HepG2 (cell line): Measurements from ENCODE around the gene DICER1. TPM values are rescaled to one million over a fixed set of nuclear protein-coding genes. Genes with fewer than 3 reads are reported as not detected.

ENCODE experiments used
- CHCHD3 ChIP-seq: sonication (generic); formaldehyde crosslinking; IDR thresholded peaks from 2 replicates; pipeline ENCODE4 v1.8.0; 2022; ENCODE audit warnings: mild to moderate bottlenecking, missing genetic modification reagents, moderate library complexity
- FOXK1 ChIP-seq: sonication (generic); formaldehyde crosslinking; IDR thresholded peaks from 2 replicates; pipeline ENCODE4 v1.4.0; 2020; ENCODE audit warnings: low read depth, missing genetic modification reagents, borderline replicate concordance
- IKZF1 ChIP-seq: fragments of 450-650 bp; IDR thresholded peaks from 2 replicates; pipeline ENCODE4 v1.7.1; 2016
- KDM5B ChIP-seq: sonication (generic); formaldehyde crosslinking; IDR thresholded peaks from 2 replicates; pipeline ENCODE4 v1.4.0; 2020; ENCODE audit warnings: missing genetic modification reagents, mild to moderate bottlenecking, borderline replicate concordance
- PITX1 ChIP-seq: sonication (generic); formaldehyde crosslinking; IDR thresholded peaks from 2 replicates; pipeline ENCODE4 v1.5.1; 2020; ENCODE audit warnings: mild to moderate bottlenecking, missing genetic modification reagents
- POGZ ChIP-seq: sonication (generic); formaldehyde crosslinking; IDR thresholded peaks from 2 replicates; pipeline ENCODE4 v1.4.0; 2020; ENCODE audit warnings: mild to moderate bottlenecking, missing genetic modification reagents
- RARG ChIP-seq: sonication (generic); formaldehyde crosslinking; IDR thresholded peaks from 2 replicates; pipeline ENCODE4 v1.4.0; 2020; ENCODE audit warnings: low read depth, mild to moderate bottlenecking, missing genetic modification reagents
- SCMH1 ChIP-seq: sonication (generic); formaldehyde crosslinking; IDR thresholded peaks from 2 replicates; pipeline ENCODE4 v1.9.0; 2021; ENCODE audit warnings: missing genetic modification reagents, mild to moderate bottlenecking, borderline replicate concordance
- SMARCE1 ChIP-seq: fragments of 450-650 bp; IDR thresholded peaks from 2 replicates; pipeline ENCODE4 v1.6.1; 2017; ENCODE audit warnings: borderline replicate concordance
- TBX3 ChIP-seq: fragments of 450-650 bp; IDR thresholded peaks from 2 replicates; pipeline ENCODE4 v1.6.1; 2017; ENCODE audit warnings: antibody characterized with exemption, mild to moderate bottlenecking, inconsistent platforms, borderline replicate concordance
- TGIF2 ChIP-seq: IDR thresholded peaks from 2 replicates; pipeline ENCODE4 v1.6.1; 2016; ENCODE audit warnings: control low read depth, missing compliant biosample characterization
- TSC22D2 ChIP-seq: sonication (generic); formaldehyde crosslinking; IDR thresholded peaks from 2 replicates; pipeline ENCODE4 v1.5.1; 2020; ENCODE audit warnings: missing genetic modification reagents, mild to moderate bottlenecking, borderline replicate concordance
- ZBTB7A ChIP-seq: sonication (generic); formaldehyde crosslinking; IDR thresholded peaks from 2 replicates; pipeline ENCODE4 v1.8.0; 2022; ENCODE audit warnings: mild to moderate bottlenecking, missing genetic modification reagents
- ZFP41 ChIP-seq: sonication (generic); formaldehyde crosslinking; IDR thresholded peaks from 2 replicates; pipeline ENCODE4 v1.4.0; 2020; ENCODE audit warnings: mild to moderate bottlenecking, missing genetic modification reagents, borderline replicate concordance
- ZNF232 ChIP-seq: sonication (generic); formaldehyde crosslinking; IDR thresholded peaks from 2 replicates; pipeline ENCODE4 v1.4.0; 2020; ENCODE audit warnings: missing genetic modification reagents, borderline replicate concordance
- ZNF251 ChIP-seq: sonication (generic); formaldehyde crosslinking; IDR thresholded peaks from 2 replicates; pipeline ENCODE4 v1.9.0; 2021; ENCODE audit warnings: mild to moderate bottlenecking, missing genetic modification reagents
- ZNF501 ChIP-seq: sonication (generic); formaldehyde crosslinking; IDR thresholded peaks from 2 replicates; pipeline ENCODE4 v1.5.1; 2020; ENCODE audit warnings: mild to moderate bottlenecking, moderate library complexity, missing genetic modification reagents
- ZNF776 ChIP-seq: sonication (generic); formaldehyde crosslinking; IDR thresholded peaks from 2 replicates; pipeline ENCODE4 v1.4.0; 2020; ENCODE audit warnings: mild to moderate bottlenecking, missing genetic modification reagents
- ZNF883 ChIP-seq: sonication (generic); formaldehyde crosslinking; IDR thresholded peaks from 2 replicates; pipeline ENCODE4 v1.5.1; 2020; ENCODE audit warnings: mild to moderate bottlenecking, missing genetic modification reagents; ENCODE audit errors: not compliant biosample characterization
- polyA plus RNA-seq, 8 experiments: library from polyadenylated mRNA; depleted of rRNA in 3 of 8; stranded (reverse) in 7 of 8; unstranded in 1 of 8; fragments of >200 nt; fragmentation: Illumina TruSeq in 4 of 8; extraction: Trizol in 4 of 8; gene quantifications; 2 replicates each; pipeline versions ENCODE4 v1.2.1 to v1.2.3, GENCODE V29; 2011 to 2016; ENCODE audit warnings: low read depth in 4 of 8, missing spikeins in 1 of 8, mixed read lengths in 1 of 8; ENCODE audit not compliant: insufficient read depth in 1 of 8
- total RNA-seq, 5 experiments: library from RNA; depleted of rRNA; stranded (reverse); fragments of >200 nt; fragmentation: Illumina TruSeq; extraction: Trizol; gene quantifications; 2 replicates each; pipeline ENCODE4 v1.2.3, GENCODE V29; 2016; ENCODE audit warnings: low read depth in 1 of 5
- TF ChIP-seq, protein P1 (sequence below): sonication (generic); formaldehyde crosslinking; IDR thresholded peaks from 2 replicates; pipeline ENCODE4 v1.4.0; 2020; ENCODE audit warnings: missing genetic modification reagents; ENCODE audit errors: not compliant biosample characterization
- TF ChIP-seq, protein P2 (sequence below): sonication (generic); formaldehyde crosslinking; IDR thresholded peaks from 2 replicates; pipeline ENCODE4 v1.8.1; 2023; ENCODE audit warnings: mild to moderate bottlenecking, moderate library complexity, missing genetic modification reagents
- TF ChIP-seq, protein P3 (sequence below): sonication (generic); formaldehyde crosslinking; IDR thresholded peaks from 2 replicates; pipeline ENCODE4 v1.4.0; 2020; ENCODE audit warnings: missing genetic modification reagents
- TF ChIP-seq, protein P4 (sequence below): sonication (generic); formaldehyde crosslinking; IDR thresholded peaks from 2 replicates; pipeline ENCODE4 v1.4.0; 2020; ENCODE audit warnings: missing genetic modification reagents

The DICER1 gene
- total and polyA plus RNA-seq, 2 of the 13 experiments (the other 11 are each of a cell fraction or from before 2014, with no cell fraction given), result 31.8 to 61.9 TPM

DNA sequence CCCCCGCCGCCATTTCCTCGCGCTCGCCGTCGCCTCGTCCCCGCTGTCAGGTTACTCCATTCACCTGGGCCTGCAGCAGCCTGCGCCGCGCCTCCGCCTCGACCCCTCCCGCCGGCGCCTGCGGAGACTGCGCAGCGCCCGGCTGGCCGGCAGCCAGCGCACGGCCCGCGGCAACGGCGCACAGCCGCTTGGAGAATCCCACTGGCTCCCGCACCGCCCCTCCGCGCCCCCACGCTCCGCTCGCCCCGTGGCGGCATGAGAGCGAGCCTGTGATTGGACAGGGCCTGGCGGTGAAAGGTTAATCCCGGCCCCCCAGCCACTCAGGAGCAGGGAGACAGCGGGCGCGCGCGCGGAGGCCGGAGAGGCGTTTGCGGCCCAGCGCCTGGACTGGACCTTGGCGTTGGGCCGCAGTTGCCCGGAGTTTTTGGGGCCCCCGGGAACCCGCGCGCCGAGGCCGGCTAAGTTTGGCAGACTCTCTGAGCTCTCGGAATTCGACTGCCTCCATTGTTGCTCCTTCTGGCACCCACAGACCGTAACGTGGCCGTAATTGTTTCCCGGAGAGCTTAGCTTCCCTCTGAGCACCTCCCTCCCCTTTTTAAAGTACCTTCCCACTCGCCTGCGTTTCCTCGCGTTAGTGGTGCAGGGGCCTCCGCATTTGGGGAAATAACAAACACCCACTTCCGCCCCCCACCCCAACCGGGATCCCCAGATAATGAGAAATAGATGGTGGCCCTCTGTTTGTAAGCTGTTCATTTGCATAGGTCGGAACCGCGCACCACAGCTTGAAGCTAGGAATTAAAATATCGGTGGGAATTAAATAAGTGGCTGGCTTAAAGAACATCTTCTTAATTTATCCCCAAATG, at the start of gene DICER1 (continued):
- TF ChIP-seq ZFP41 (no peak), ZNF232 (no peak; the same call in 1 of the 2 replicates), TGIF2 (CRISPR knock-in tag) (peak; percentile 52; the same call in 1 of the 2 replicates), PITX1 (CRISPR knock-in tag) (peak; percentile 82), TBX3 (peak; percentile 70), ZNF883 (CRISPR knock-in tag) (no peak), ZBTB7A (CRISPR knock-in tag) (no peak), FOXK1 (CRISPR knock-in tag) (peak; percentile 64; the same call in 1 of the 2 replicates), SMARCE1 (no peak), ZNF501 (peak; percentile 72; the same call in 1 of the 2 replicates), ZNF776 (no peak), KDM5B (CRISPR knock-in tag) (no peak), TSC22D2 (no peak), CHCHD3 (CRISPR knock-in tag) (no peak), IKZF1 (no peak), RARG (CRISPR knock-in tag) (no peak), ZNF251 (CRISPR knock-in tag) (no peak), SCMH1 (no peak), POGZ (CRISPR knock-in tag) (peak; percentile 60; the same call in 1 of the 2 replicates)
- TF ChIP-seq, protein P1, sequence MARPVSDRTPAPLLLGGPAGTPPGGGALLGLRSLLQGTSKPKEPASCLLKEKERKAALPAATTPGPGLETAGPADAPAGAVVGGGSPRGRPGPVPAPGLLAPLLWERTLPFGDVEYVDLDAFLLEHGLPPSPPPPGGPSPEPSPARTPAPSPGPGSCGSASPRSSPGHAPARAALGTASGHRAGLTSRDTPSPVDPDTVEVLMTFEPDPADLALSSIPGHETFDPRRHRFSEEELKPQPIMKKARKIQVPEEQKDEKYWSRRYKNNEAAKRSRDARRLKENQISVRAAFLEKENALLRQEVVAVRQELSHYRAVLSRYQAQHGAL (CRISPR knock-in tag), result no peak
- TF ChIP-seq, protein P2, sequence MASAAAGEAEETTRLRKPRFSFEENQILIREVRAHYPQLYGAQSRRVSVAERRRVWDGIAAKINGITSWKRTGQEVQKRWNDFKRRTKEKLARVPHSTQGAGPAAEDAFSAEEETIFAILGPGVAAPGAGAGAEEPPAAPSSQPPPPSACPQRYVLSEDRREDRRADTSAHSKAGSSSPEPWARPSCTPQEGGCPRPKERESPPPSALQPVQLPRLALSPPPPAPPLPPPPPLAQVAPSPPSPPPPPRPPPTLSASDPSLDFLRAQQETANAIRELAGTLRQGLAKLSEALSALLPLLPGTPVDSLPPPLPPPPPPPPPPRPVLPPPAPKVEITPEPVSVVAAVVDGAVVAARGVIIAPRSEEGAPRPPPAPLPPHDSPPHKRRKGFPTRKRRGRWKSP (CRISPR knock-in tag), result peak; percentile 85
- TF ChIP-seq, protein P3, sequence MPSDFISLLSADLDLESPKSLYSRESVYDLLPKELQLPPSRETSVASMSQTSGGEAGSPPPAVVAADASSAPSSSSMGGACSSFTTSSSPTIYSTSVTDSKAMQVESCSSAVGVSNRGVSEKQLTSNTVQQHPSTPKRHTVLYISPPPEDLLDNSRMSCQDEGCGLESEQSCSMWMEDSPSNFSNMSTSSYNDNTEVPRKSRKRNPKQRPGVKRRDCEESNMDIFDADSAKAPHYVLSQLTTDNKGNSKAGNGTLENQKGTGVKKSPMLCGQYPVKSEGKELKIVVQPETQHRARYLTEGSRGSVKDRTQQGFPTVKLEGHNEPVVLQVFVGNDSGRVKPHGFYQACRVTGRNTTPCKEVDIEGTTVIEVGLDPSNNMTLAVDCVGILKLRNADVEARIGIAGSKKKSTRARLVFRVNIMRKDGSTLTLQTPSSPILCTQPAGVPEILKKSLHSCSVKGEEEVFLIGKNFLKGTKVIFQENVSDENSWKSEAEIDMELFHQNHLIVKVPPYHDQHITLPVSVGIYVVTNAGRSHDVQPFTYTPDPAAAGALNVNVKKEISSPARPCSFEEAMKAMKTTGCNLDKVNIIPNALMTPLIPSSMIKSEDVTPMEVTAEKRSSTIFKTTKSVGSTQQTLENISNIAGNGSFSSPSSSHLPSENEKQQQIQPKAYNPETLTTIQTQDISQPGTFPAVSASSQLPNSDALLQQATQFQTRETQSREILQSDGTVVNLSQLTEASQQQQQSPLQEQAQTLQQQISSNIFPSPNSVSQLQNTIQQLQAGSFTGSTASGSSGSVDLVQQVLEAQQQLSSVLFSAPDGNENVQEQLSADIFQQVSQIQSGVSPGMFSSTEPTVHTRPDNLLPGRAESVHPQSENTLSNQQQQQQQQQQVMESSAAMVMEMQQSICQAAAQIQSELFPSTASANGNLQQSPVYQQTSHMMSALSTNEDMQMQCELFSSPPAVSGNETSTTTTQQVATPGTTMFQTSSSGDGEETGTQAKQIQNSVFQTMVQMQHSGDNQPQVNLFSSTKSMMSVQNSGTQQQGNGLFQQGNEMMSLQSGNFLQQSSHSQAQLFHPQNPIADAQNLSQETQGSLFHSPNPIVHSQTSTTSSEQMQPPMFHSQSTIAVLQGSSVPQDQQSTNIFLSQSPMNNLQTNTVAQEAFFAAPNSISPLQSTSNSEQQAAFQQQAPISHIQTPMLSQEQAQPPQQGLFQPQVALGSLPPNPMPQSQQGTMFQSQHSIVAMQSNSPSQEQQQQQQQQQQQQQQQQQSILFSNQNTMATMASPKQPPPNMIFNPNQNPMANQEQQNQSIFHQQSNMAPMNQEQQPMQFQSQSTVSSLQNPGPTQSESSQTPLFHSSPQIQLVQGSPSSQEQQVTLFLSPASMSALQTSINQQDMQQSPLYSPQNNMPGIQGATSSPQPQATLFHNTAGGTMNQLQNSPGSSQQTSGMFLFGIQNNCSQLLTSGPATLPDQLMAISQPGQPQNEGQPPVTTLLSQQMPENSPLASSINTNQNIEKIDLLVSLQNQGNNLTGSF (CRISPR knock-in tag), result no peak
- TF ChIP-seq, protein P4, sequence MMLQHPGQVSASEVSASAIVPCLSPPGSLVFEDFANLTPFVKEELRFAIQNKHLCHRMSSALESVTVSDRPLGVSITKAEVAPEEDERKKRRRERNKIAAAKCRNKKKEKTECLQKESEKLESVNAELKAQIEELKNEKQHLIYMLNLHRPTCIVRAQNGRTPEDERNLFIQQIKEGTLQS (CRISPR knock-in tag), result no peak
